CD4-positive, alpha-beta memory T cell (primary cell): ENCODE data around the gene PCYT2. TPM values are rescaled to one million over a fixed set of nuclear protein-coding genes. Genes with fewer than 3 reads are reported as not detected.

ENCODE experiments used
- CTCF ChIA-PET: fragments of 350-600 bp; sonication (Branson Sonifier 250); formaldehyde crosslinking; loops from one replicate; lab custom pipeline; 2021; ENCODE audit warnings: inconsistent platforms; ENCODE audit not compliant: partially characterized antibody; lab: Charles Lee
- POLR2A ChIA-PET: fragments of 350-600 bp; sonication (Branson Sonifier 250); formaldehyde crosslinking; loops from one replicate; lab custom pipeline; 2021; ENCODE audit not compliant: partially characterized antibody; lab: Charles Lee
- DNase-seq, 5 donors: peaks; one replicate each; pipeline versions ENCODE4 v3.0.0 to v3.0.0-alpha.2; 2020 to 2022; ENCODE audit warnings: mixed read lengths in 1 of 5
- H3K27ac ChIP-seq: one replicate; pipeline ENCODE4 v1.7.0; 2013; ENCODE audit warnings: low read depth, low read length
- H3K27me3 ChIP-seq: 2 replicates; pipeline ENCODE4 v1.7.0; 2013; ENCODE audit warnings: mild to moderate bottlenecking, low read length, moderate library complexity; ENCODE audit not compliant: insufficient read depth
- H3K36me3 ChIP-seq: 2 replicates; pipeline ENCODE4 v1.7.0; 2013; ENCODE audit warnings: mild to moderate bottlenecking, low read length, moderate library complexity; ENCODE audit not compliant: insufficient read depth
- H3K4me1 ChIP-seq: 2 replicates; pipeline ENCODE4 v1.7.0; 2013; ENCODE audit warnings: mild to moderate bottlenecking, low read length, moderate library complexity; ENCODE audit not compliant: insufficient read depth
- H3K4me3 ChIP-seq, 2 donors: one replicate each; pipeline ENCODE4 v1.7.0; 2013; ENCODE audit warnings: low read length in 2 of 2, mild to moderate bottlenecking in 1 of 2
- H3K9me3 ChIP-seq, 2 donors: one replicate each; pipeline ENCODE4 v1.7.0; 2013; ENCODE audit warnings: low read length in 2 of 2, control low read depth in 1 of 2; ENCODE audit not compliant: control insufficient read depth in 1 of 2
- H3K27ac Mint-ChIP-seq, 7 donors: one replicate each; pipeline ENCODE4 v1.8.0; 2020 to 2021; ENCODE audit warnings: mixed read lengths in 7 of 7, mild to moderate bottlenecking in 6 of 7, inconsistent platforms in 3 of 7, moderate library complexity in 3 of 7
- H3K27me3 Mint-ChIP-seq, 2 donors: one replicate each; pipeline ENCODE4 v1.8.0; 2020 to 2021; ENCODE audit warnings: mixed read lengths in 2 of 2
- H3K36me3 Mint-ChIP-seq, 2 donors: one replicate each; pipeline ENCODE4 v1.8.0; 2020 to 2021; ENCODE audit warnings: mixed read lengths in 2 of 2, inconsistent platforms in 1 of 2, mild to moderate bottlenecking in 1 of 2
- H3K4me1 Mint-ChIP-seq, 4 donors: one replicate each; pipeline ENCODE4 v1.8.0; 2020 to 2021; ENCODE audit warnings: mixed read lengths in 4 of 4, mild to moderate bottlenecking in 1 of 4
- H3K4me3 Mint-ChIP-seq, 8 donors: one replicate each; pipeline ENCODE4 v1.8.0; 2020 to 2021; ENCODE audit warnings: mixed read lengths in 8 of 8, mild to moderate bottlenecking in 7 of 8, moderate library complexity in 6 of 8, inconsistent platforms in 3 of 8
- H3K9me3 Mint-ChIP-seq, 8 donors: one replicate each; pipeline ENCODE4 v1.8.0; 2020 to 2021; ENCODE audit warnings: mixed read lengths in 8 of 8, mild to moderate bottlenecking in 5 of 8, inconsistent platforms in 3 of 8, moderate library complexity in 1 of 8
- intact Hi-C: fragments of 100-400 bp; cut with micrococcal nuclease; formaldehyde crosslinking; loops from one replicate; pipeline ENCODE4 v1.15.1; 2023
- polyA plus RNA-seq, 2 donors: library from polyadenylated mRNA; unstranded; fragments of 300-500 nt; fragmentation: Illumina TruSeq; gene quantifications; one replicate each; pipeline ENCODE4 v1.2.3, GENCODE V29; 2021
- total RNA-seq, 2 experiments: library from RNA; stranded (reverse); gene quantifications; one replicate each; pipeline ENCODE4 v1.2.3, GENCODE V29; 2021

Gene PCYT2
- total and polyA plus RNA-seq, 4 experiments from 2014 or later = 27.8 to 48.3 (median 36.9) TPM

- H3K27ac Mint-ChIP-seq = peak overlapping the region in 2 of 7 donors; percentile 12 to 27
- no peak overlapping the region for H3K4me3 ChIP-seq
- DNase-seq = no peak
- ChIA-PET CTCF (interaction anchor here (0.7 kb wide), 1 partner anchor 16 kb away, joined by 3 read pairs; no protein-coding TSS in a partner anchor), POLR2A (interaction anchor here (0.7 to 5.1 kb wide), 2 partner anchors 13 to 175 kb away, joined by 4 to 99 read pairs; partner anchors contain the start of genes ARHGDIA, ARL16 and HGS)
- peaks cover 39% of the 10 kb centered on the region for H3K4me1 ChIP-seq
- intact Hi-C loops = no loop called here
- peaks cover 4 to 49% of the 10 kb centered on the region in 2 donors for H3K36me3 Mint-ChIP-seq
- no peaks in the 10 kb centered on the region for H3K27me3 ChIP-seq
- peaks cover 14 to 56% (median 26%) of the 10 kb centered on the region in 4 donors for H3K4me1 Mint-ChIP-seq
- peaks cover 0 to 6% of the 10 kb centered on the region in 2 donors for H3K27me3 Mint-ChIP-seq
- peaks cover 0 to 9% (median 0%) of the 10 kb centered on the region in 8 donors for H3K9me3 Mint-ChIP-seq
- peaks cover 26% of the 10 kb centered on the region for H3K36me3 ChIP-seq
- H3K4me3 Mint-ChIP-seq = peak overlapping the region in 7 of 8 donors; percentile 21 to 92 (median 55)
- H3K27ac ChIP-seq = no peak overlapping the region
- H3K9me3 ChIP-seq = no peaks in the 10 kb centered on the region
Measured at GRCh38 chr17:81858170-81858966, 52.8 kb downstream of the PCYT2 start.

DNA sequence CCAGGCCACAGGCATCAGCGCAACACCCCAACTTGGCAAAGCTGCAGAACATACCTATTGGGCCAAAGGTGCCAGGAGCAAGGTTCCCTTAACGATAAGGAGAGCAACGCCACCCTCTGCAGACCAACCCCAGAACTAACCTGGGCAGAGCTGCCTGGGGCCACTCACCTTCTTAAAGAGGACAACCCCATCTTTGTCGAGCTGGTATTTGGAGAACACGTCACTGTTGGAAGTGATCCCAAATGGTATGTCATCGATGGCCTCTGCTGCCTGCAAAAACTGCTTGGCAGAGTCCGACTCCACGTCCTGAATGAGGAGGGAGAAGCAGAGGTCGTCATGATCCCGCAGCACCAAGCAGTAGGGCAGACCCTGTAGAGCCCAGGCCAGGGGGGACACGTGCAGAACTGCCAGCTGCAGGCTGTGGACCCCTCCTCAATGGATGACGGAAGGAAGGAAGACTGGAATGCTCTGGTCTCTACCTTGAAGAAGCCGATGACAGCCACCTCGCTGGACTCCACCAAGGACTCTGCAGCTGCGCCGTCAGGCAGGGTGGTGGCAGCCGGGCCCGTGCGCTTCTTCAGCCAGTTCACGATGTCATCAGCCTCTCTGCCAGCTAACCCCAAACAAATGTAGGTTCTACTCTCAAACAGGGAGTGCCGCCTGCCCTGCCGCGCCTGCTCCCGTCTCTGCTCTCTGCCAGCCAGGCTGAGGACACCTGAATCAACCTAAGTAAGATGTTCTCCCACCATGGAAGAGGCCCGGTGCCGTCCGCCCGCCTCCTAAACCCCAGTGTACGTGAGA lies 56.0 kb downstream of the PCYT2 start:
- H3K36me3 Mint-ChIP-seq = peaks cover 15 to 52% of the 10 kb centered on the region in 2 donors
- peaks cover 4 to 39% (median 9%) of the 10 kb centered on the region in 4 donors for H3K4me1 Mint-ChIP-seq
- H3K27ac Mint-ChIP-seq = peak overlapping the region in 1 of 7 donors; percentile 57
- DNase-seq = no peak
- no peak overlapping the region for H3K4me3 ChIP-seq
- POLR2A ChIA-PET = interaction anchor here (0.7 to 1.3 kb wide), 5 partner anchors 10 to 284 kb away, joined by 3 to 6 read pairs (median 4); no protein-coding TSS in a partner anchor
- CTCF ChIA-PET = interaction anchor here (1.3 kb wide), 1 partner anchor 175 kb away, joined by 4 read pairs; no protein-coding TSS in a partner anchor
- H3K9me3 Mint-ChIP-seq = no peaks in the 10 kb centered on the region
- no peaks in the 10 kb centered on the region for H3K27me3 Mint-ChIP-seq
- H3K9me3 ChIP-seq = no peaks in the 10 kb centered on the region
- no peaks in the 10 kb centered on the region for H3K27me3 ChIP-seq
- H3K4me1 ChIP-seq = peaks cover 23% of the 10 kb centered on the region
- peaks cover 46% of the 10 kb centered on the region for H3K36me3 ChIP-seq
- intact Hi-C loops = no loop called here
- H3K4me3 Mint-ChIP-seq = no peak overlapping the region
- no peak overlapping the region for H3K27ac ChIP-seq

DNA sequence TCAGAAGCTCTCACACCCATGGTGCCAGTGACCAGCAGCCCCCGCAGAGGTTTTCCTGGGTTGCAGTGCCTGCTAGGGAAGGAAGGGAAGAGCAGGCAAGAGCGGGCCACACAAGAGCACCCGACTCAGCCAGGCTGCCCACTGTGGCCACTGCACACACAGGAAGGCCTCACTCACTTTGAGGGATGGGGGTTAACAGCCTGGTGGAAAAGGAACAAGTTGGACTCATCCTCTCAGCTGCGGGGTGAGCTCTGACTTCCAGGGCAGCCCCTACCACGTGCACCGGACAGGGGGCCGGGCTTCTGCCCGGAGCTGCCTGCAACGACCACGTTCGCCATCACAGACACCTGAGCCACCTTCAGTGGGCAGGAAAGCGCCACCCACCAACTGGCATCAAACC lies 59.0 kb downstream of the PCYT2 start:
- no peak for DNase-seq
- Mint-ChIP-seq H3K27ac (no peak overlapping the region), H3K9me3 (no peaks in the 10 kb centered on the region), H3K4me1 (peaks cover 0 to 15% (median under 1%) of the 10 kb centered on the region in 4 donors), H3K36me3 (peaks cover 11 to 42% of the 10 kb centered on the region in 2 donors), H3K4me3 (no peak overlapping the region), H3K27me3 (no peaks in the 10 kb centered on the region)
- H3K27me3 ChIP-seq = no peaks in the 10 kb centered on the region
- H3K4me3 ChIP-seq = no peak overlapping the region
- ChIA-PET POLR2A (interaction anchor here (1.1 kb wide), 2 partner anchors 9 to 20 kb away, joined by 3 to 4 read pairs; partner anchors contain the start of gene MCRIP1), CTCF (interaction anchor here (0.8 kb wide), 1 partner anchor 15 kb away, joined by 6 read pairs; no protein-coding TSS in a partner anchor)
- H3K9me3 ChIP-seq = no peaks in the 10 kb centered on the region
- no peaks in the 10 kb centered on the region for H3K4me1 ChIP-seq
- intact Hi-C loops = no loop called here
- no peak overlapping the region for H3K27ac ChIP-seq
- peaks cover 43% of the 10 kb centered on the region for H3K36me3 ChIP-seq

- peaks cover 11 to 48% of the 10 kb centered on the region in 2 donors for H3K36me3 Mint-ChIP-seq
- ChIA-PET POLR2A (interaction anchor here (1.1 kb wide), 1 partner anchor 10 kb away, joined by 4 read pairs; no protein-coding TSS in a partner anchor), CTCF (interaction anchor here (0.8 kb wide), 1 partner anchor 14 kb away, joined by 6 read pairs; no protein-coding TSS in a partner anchor)
- peaks cover 0 to 13% (median 0%) of the 10 kb centered on the region in 4 donors for H3K4me1 Mint-ChIP-seq
- no peaks in the 10 kb centered on the region for H3K4me1 ChIP-seq
- peaks cover 51% of the 10 kb centered on the region for H3K36me3 ChIP-seq
- DNase-seq = no peak
- H3K27ac Mint-ChIP-seq = no peak overlapping the region
- intact Hi-C loops = no loop called here
- no peaks in the 10 kb centered on the region for H3K27me3 ChIP-seq
- no peaks in the 10 kb centered on the region for H3K27me3 Mint-ChIP-seq
- H3K9me3 Mint-ChIP-seq = no peaks in the 10 kb centered on the region
- no peak overlapping the region for H3K4me3 Mint-ChIP-seq
- H3K9me3 ChIP-seq = no peaks in the 10 kb centered on the region
- no peak overlapping the region for H3K4me3 ChIP-seq
- H3K27ac ChIP-seq = no peak overlapping the region
Measured at GRCh38 chr17:81851423-81851822, 59.8 kb downstream of the PCYT2 start.

Other genes starting within 250 kb of the PCYT2 start
- gene OXLD1, start 244.8 kb downstream of the PCYT2 start, total RNA-seq = 10 to 100 TPM; 52.5 to 60.8 TPM
- 10 to 100 TPM; 68.8 to 83.2 TPM for gene OXLD1, start 244.8 kb downstream of the PCYT2 start, polyA plus RNA-seq
- 10 to 100 TPM; 28.0 to 29.3 TPM for gene CCDC137, start 244.7 kb downstream of the PCYT2 start, total RNA-seq
- 10 to 100 TPM in 1 of 2 donors, 1 to 10 TPM in 1; 5.3 to 17.0 TPM for gene CCDC137, start 244.7 kb downstream of the PCYT2 start, polyA plus RNA-seq
- gene ARL16, start 227.6 kb downstream of the PCYT2 start, total RNA-seq = 10 to 100 TPM; 25.9 to 27.7 TPM
- gene ARL16, start 227.6 kb downstream of the PCYT2 start, polyA plus RNA-seq = 10 to 100 TPM; 25.3 to 45.5 TPM
- 100 to 1,000 TPM; 182 to 206 TPM for gene HGS, start 227.4 kb downstream of the PCYT2 start, total RNA-seq
- gene HGS, start 227.4 kb downstream of the PCYT2 start, polyA plus RNA-seq = 10 to 100 TPM; 18.9 to 46.4 TPM
- 10 to 100 TPM; 21.9 to 25.6 TPM for gene MRPL12, start 208.0 kb downstream of the PCYT2 start, total RNA-seq
- gene MRPL12, start 208.0 kb downstream of the PCYT2 start, polyA plus RNA-seq = 10 to 100 TPM; 42.5 to 47.5 TPM
- 1 to 10 TPM; 4.0 to 5.0 TPM for gene SLC25A10, start 199.1 kb downstream of the PCYT2 start, total RNA-seq
- 1 to 10 TPM; 3.2 to 5.2 TPM for gene SLC25A10, start 199.1 kb downstream of the PCYT2 start, polyA plus RNA-seq
- gene GCGR, start 107.2 kb downstream of the PCYT2 start, total RNA-seq = not detected
- gene GCGR, start 107.2 kb downstream of the PCYT2 start, polyA plus RNA-seq = not detected
- gene MCRIP1, start 78.1 kb downstream of the PCYT2 start, total RNA-seq = 10 to 100 TPM; 65.8 to 71.0 TPM
- 10 to 100 TPM; 66.7 to 87.2 TPM for gene MCRIP1, start 78.1 kb downstream of the PCYT2 start, polyA plus RNA-seq
- gene PPP1R27, start 76.3 kb downstream of the PCYT2 start, total RNA-seq = not detected
- gene PPP1R27, start 76.3 kb downstream of the PCYT2 start, polyA plus RNA-seq = under 1 TPM in 1 of 2 donors, not detected in 1; 0.18 TPM
- gene P4HB, start 50.9 kb downstream of the PCYT2 start, total RNA-seq = 100 to 1,000 TPM; 392 to 409 TPM
- 100 to 1,000 TPM; 272 to 339 TPM for gene P4HB, start 50.9 kb downstream of the PCYT2 start, polyA plus RNA-seq
- 100 to 1,000 TPM; 380 to 382 TPM for gene ARHGDIA, start 40.1 kb downstream of the PCYT2 start, total RNA-seq
- 100 to 1,000 TPM in 1 of 2 donors, 10 to 100 TPM in 1; 84.8 to 205 TPM for gene ARHGDIA, start 40.1 kb downstream of the PCYT2 start, polyA plus RNA-seq
- 10 to 100 TPM; 47.2 to 47.7 TPM for gene ALYREF, start 19.8 kb downstream of the PCYT2 start, total RNA-seq
- gene ALYREF, start 19.8 kb downstream of the PCYT2 start, polyA plus RNA-seq = 10 to 100 TPM; 23.3 to 50.8 TPM
- 10 to 100 TPM; 53.8 to 57.0 TPM for gene ANAPC11, start 19.7 kb downstream of the PCYT2 start, total RNA-seq
- 100 to 1,000 TPM; 262 to 267 TPM for gene ANAPC11, start 19.7 kb downstream of the PCYT2 start, polyA plus RNA-seq
- under 1 TPM; 0.61 to 0.79 TPM for gene NPB, start 9.2 kb downstream of the PCYT2 start, total RNA-seq
- not detected for gene NPB, start 9.2 kb downstream of the PCYT2 start, polyA plus RNA-seq
- 10 to 100 TPM; 87.8 to 91.9 TPM for gene SIRT7, start 6.8 kb upstream of the PCYT2 start, total RNA-seq
- 10 to 100 TPM; 31.5 to 45.0 TPM for gene SIRT7, start 6.8 kb upstream of the PCYT2 start, polyA plus RNA-seq
- 10 to 100 TPM; 16.0 to 16.3 TPM for gene MAFG, start 16.3 kb upstream of the PCYT2 start, total RNA-seq
- gene MAFG, start 16.3 kb upstream of the PCYT2 start, polyA plus RNA-seq = 1 to 10 TPM; 2.1 to 3.5 TPM
- gene PYCR1, start 25.9 kb upstream of the PCYT2 start, total RNA-seq = 1 to 10 TPM in 1 of 2 experiments, under 1 TPM in 1; 0.64 to 1.1 TPM
- gene PYCR1, start 25.9 kb upstream of the PCYT2 start, polyA plus RNA-seq = 1 to 10 TPM in 1 of 2 donors, under 1 TPM in 1; 0.54 to 3.1 TPM
- not detected for gene MYADML2, start 35.8 kb upstream of the PCYT2 start, total RNA-seq
- gene MYADML2, start 35.8 kb upstream of the PCYT2 start, polyA plus RNA-seq = not detected
- not detected for gene NOTUM, start 49.8 kb upstream of the PCYT2 start, total RNA-seq
- not detected for gene NOTUM, start 49.8 kb upstream of the PCYT2 start, polyA plus RNA-seq
- gene ASPSCR1, start 66.2 kb upstream of the PCYT2 start, total RNA-seq = 10 to 100 TPM; 40.4 to 40.6 TPM
- gene ASPSCR1, start 66.2 kb upstream of the PCYT2 start, polyA plus RNA-seq = 10 to 100 TPM; 25.1 to 36.7 TPM
- gene CENPX, start 111.5 kb upstream of the PCYT2 start, total RNA-seq = 10 to 100 TPM; 33.4 to 35.4 TPM
- 10 to 100 TPM; 37.9 to 70.8 TPM for gene CENPX, start 111.5 kb upstream of the PCYT2 start, polyA plus RNA-seq
- 10 to 100 TPM; 18.0 to 18.7 TPM for gene LRRC45, start 111.9 kb upstream of the PCYT2 start, total RNA-seq
- 1 to 10 TPM; 5.7 to 8.2 TPM for gene LRRC45, start 111.9 kb upstream of the PCYT2 start, polyA plus RNA-seq
- 1 to 10 TPM in 1 of 2 experiments, under 1 TPM in 1; 0.86 to 2.3 TPM for gene RAC3, start 120.3 kb upstream of the PCYT2 start, total RNA-seq
- gene RAC3, start 120.3 kb upstream of the PCYT2 start, polyA plus RNA-seq = under 1 TPM in 1 of 2 donors, not detected in 1; 0.44 TPM
- 10 to 100 TPM; 65.9 to 68.2 TPM for gene DCXR, start 126.3 kb upstream of the PCYT2 start, total RNA-seq
- 100 to 1,000 TPM; 118 to 164 TPM for gene DCXR, start 126.3 kb upstream of the PCYT2 start, polyA plus RNA-seq
- gene RFNG, start 140.4 kb upstream of the PCYT2 start, total RNA-seq = 10 to 100 TPM; 37.6 to 44.0 TPM
- gene RFNG, start 140.4 kb upstream of the PCYT2 start, polyA plus RNA-seq = 1 to 10 TPM; 6.2 to 8.2 TPM
- 10 to 100 TPM; 85.1 to 89.0 TPM for gene GPS1, start 140.5 kb upstream of the PCYT2 start, total RNA-seq
- gene GPS1, start 140.5 kb upstream of the PCYT2 start, polyA plus RNA-seq = 100 to 1,000 TPM; 139 to 148 TPM
- gene DUS1L, start 154.4 kb upstream of the PCYT2 start, total RNA-seq = 100 to 1,000 TPM; 139 to 141 TPM
- 100 to 1,000 TPM in 1 of 2 donors, 10 to 100 TPM in 1; 48.1 to 138 TPM for gene DUS1L, start 154.4 kb upstream of the PCYT2 start, polyA plus RNA-seq
- 10 to 100 TPM; 26.5 to 27.7 TPM for gene FASN, start 186.8 kb upstream of the PCYT2 start, total RNA-seq
- gene FASN, start 186.8 kb upstream of the PCYT2 start, polyA plus RNA-seq = 1 to 10 TPM in 1 of 2 donors, under 1 TPM in 1; 0.03 to 3.5 TPM